Aorta (tissue), 5 donors: ENCODE results near the gene PSME4. TPM values are rescaled to one million over a fixed set of nuclear protein-coding genes. Genes with fewer than 3 reads are reported as not detected.
"Not testable (repeated sequence)": the region's sequence is repeated elsewhere in the genome, so short reads cannot be mapped to it uniquely, and the experiment has no call there.

ENCODE experiments used
- ATAC-seq: fragments of 200-7000 bp; cut with Tn5 transposase; one replicate; pipeline ENCODE4 v1.9.1; 2022; ENCODE audit warnings: moderate library complexity; ENCODE audit not compliant: low FRiP score
- DNase-seq, 2 donors: peaks; one replicate each; pipeline ENCODE4 v3.0.0-alpha.2; 2020
- H3K27ac ChIP-seq, 2 donors: one replicate each; pipeline ENCODE4 v1.5.1; 2013; ENCODE audit warnings: low read length in 2 of 2, mild to moderate bottlenecking in 2 of 2, moderate library complexity in 2 of 2, control low read depth in 1 of 2, inconsistent platforms in 1 of 2, low read depth in 1 of 2
- H3K27me3 ChIP-seq, 2 donors: one replicate each; pipeline ENCODE4 v1.6.1; 2013; ENCODE audit warnings: control low read depth in 1 of 2, low read length in 1 of 2, mild to moderate bottlenecking in 1 of 2, moderate library complexity in 1 of 2; ENCODE audit not compliant: insufficient read depth in 2 of 2, control insufficient read depth in 1 of 2
- H3K36me3 ChIP-seq, 2 donors: one replicate each; pipeline ENCODE4 v1.6.1; 2013; ENCODE audit warnings: control low read depth in 1 of 2, low read length in 1 of 2, mild to moderate bottlenecking in 1 of 2; ENCODE audit not compliant: insufficient read depth in 2 of 2, control insufficient read depth in 1 of 2
- H3K4me1 ChIP-seq, 2 donors: one replicate each; pipeline ENCODE4 v1.6.1; 2013; ENCODE audit warnings: low read length in 2 of 2, control low read depth in 1 of 2, mild to moderate bottlenecking in 1 of 2, moderate library complexity in 1 of 2; ENCODE audit not compliant: insufficient read depth in 2 of 2, control insufficient read depth in 1 of 2
- H3K4me3 ChIP-seq, 2 donors: one replicate each; pipeline ENCODE4 v1.5.1; 2013; ENCODE audit warnings: low read length in 2 of 2, control low read depth in 1 of 2, mild to moderate bottlenecking in 1 of 2
- H3K9me3 ChIP-seq: one replicate; pipeline ENCODE4 v1.6.1; 2013; ENCODE audit warnings: mild to moderate bottlenecking, low read length; ENCODE audit not compliant: control insufficient read depth
- WGBS, 2 donors: extraction: QIAGEN DNeasy Blood & Tissue Kit; methylation state at CpG; one replicate each; pipeline ENCODE4 v1.1.7; 2013; 5-methylcytosine and 5-hydroxymethylcytosine counted together
- intact Hi-C, 2 donors: fragments of 100-400 bp; cut with DNase I; formaldehyde crosslinking; loops; one replicate each; pipeline versions ENCODE4 v1.14.2 to v1.15.0; 2022
- polyA plus RNA-seq, 2 donors: library from polyadenylated mRNA; stranded (reverse); fragments of 200-250 nt; gene quantifications; one replicate each; pipeline ENCODE4 v1.2.3, GENCODE V29; 2013
- total RNA-seq, 2 donors: library from RNA; stranded (reverse); fragmentation: NEBNext Ultra II Directional; extraction: Animal tissue kit (Norgen Biotek cat#: 25700); gene quantifications; one replicate each; pipeline ENCODE4 v1.2.1, GENCODE V29; 2021
- donor health status: healthy with polysubstance abuse.
- donor health status: Bipolar disorder and iron deficiency.
- donor health status: DM: no; HTN: no; CAD: no.
- donor health status: DM: no; HTN: no; CAD: no.
- donor health status: DM: yes; HTN: yes; CAD: no.

The PSME4 gene
- total and polyA plus RNA-seq, 4 donors, result 10.5 to 51.8 (median 36.8) TPM

DNA sequence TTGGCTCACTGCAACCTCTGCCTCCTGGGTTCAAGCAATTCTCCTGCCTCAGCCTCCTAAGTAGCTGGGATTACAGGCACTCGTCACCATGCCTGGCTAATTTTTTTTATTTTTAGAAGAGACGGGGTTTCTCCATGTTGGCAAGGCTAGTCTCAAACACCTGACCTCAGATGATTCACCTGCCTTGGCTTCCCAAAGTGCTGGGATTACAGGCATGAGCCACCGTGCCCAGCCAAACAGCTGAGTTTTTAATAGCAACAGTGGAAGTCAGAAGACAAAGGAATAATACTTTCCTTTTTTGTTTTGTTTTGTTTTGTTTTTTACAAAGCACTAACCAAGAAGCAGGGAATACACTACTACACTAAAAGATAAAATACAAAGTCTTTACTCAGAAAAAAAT lies 127.9 kb downstream of the PSME4 start:
- DNase-seq (no peak), ATAC-seq (no peak)
- Histone ChIP-seq H3K27me3 (no peaks in the 10 kb centered on the region), H3K36me3 (no peaks in the 10 kb centered on the region), H3K9me3 (no peaks in the 10 kb centered on the region), H3K27ac (no peak overlapping the region), H3K4me3 (no peak overlapping the region), H3K4me1 (no peaks in the 10 kb centered on the region)
- 23 to 32% methylated on average over 3 of the region's 3 CpGs for WGBS, 2 donors
- intact Hi-C loops, result no loop called here

DNA sequence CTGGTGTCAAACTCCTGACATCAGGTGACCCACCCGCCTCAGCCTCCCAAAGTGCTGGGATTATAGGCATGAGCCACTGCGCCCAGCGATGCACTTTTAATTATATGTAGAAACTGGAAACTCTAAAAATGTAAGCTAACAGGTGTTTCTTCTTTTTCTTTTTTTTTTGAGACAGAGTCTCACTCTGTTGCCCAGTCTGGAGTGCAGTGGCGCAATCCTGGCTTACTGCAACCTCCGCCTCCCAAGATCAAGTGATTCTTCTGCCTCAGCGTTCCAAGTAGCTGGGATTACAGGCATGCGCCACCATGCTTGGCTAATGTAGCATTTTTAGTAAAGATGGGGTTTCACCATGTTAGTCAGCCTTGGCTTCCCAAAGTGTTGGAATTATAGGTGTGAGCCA lies 129.1 kb downstream of the PSME4 start:
- not testable (repeated sequence) for ATAC-seq, DNase-seq

DNA sequence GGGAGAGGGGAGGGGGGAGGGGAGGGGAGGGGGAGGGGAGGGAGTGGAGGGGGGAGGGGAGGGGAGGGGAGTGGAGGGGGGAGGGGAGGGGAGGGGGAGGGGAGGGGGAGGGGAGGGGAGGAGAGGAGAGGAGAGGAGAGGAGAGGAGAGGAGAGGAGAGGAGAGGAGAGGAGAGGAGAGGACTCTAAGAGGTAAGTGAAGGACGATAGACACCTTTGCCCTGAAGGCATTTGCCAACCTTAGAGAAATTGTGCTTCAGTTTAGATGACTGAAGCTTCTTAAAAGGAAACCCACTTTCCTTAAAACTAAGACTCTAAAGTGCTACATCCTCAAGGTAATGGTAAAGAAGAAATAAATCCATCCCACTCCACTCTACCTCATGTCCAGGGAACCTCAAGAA lies 130.2 kb downstream of the PSME4 start:
- Histone ChIP-seq H3K4me3 (no peak overlapping the region), H3K4me1 (no peaks in the 10 kb centered on the region), H3K27ac (no peak overlapping the region), H3K36me3 (no peaks in the 10 kb centered on the region), H3K27me3 (no peaks in the 10 kb centered on the region), H3K9me3 (no peaks in the 10 kb centered on the region)
- ATAC-seq (no peak), DNase-seq (no peak)
- WGBS, 2 donors, result 67 to 84% methylated on average over 1 of the region's 1 CpG
- intact Hi-C loops, result no loop called here

More for the DNA sequence above, 129.1 kb downstream of the PSME4 start:
- H3K4me3 ChIP-seq, H3K36me3 ChIP-seq, H3K27me3 ChIP-seq, H3K27ac ChIP-seq, H3K4me1 ChIP-seq, H3K9me3 ChIP-seq, intact Hi-C loops: not testable (repeated sequence)
- WGBS, 2 donors, result 98% methylated on average over 7 of the region's 7 CpGs

DNA sequence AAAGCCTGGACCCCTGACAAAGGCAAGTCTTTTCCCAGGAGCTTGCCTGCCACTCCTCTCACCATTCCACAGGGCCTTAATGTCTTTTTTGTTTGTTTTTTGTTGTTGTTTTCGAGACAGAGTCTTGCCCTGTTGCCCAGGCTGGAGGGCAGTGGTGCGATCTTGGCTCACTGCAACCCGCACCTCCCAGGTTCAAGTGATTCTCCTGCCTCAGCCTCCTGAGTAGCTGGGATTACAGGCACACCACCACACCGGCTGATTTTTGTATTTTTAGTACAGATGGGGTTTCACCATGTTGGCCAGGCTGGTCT lies 140.9 kb downstream of the PSME4 start:
- ATAC-seq, H3K27ac ChIP-seq, H3K4me3 ChIP-seq, DNase-seq, H3K36me3 ChIP-seq, H3K9me3 ChIP-seq, H3K27me3 ChIP-seq, intact Hi-C loops, H3K4me1 ChIP-seq: not testable (repeated sequence)
- 87 to 93% methylated on average over 4 of the region's 4 CpGs for WGBS, 2 donors

DNA sequence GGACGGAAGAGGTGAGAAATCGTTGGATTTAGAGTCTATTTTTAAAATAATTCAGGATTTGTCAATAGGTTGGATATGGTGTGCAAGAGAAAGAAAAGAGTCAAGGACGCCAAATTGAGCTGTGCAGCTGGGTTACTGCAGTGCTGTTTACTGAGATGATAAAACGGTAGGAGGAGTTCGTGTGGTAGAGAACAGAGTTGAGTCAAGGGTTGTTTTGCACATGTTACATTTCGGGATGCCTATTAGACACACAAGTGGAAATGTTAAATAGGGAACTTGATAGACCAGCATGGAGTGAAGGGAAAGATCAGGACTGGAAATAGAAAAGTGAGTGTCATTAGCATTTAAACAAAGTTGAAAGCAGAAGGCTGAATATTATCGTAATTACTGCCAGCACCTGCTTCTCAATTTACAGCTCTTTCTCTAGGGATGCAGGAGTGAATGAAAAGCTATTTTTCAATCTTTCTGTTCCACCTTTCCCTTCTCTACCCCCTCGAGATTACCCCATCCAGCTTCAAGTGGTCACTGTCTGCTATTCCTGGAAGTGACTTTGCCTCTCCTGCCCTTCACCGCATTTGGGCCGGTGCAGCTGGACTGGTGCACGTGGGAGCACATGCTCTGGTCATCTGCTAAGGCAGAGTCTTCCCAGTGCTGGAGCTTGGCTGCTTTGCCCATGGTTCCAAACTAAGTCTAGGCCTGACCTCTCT lies 141.4 kb downstream of the PSME4 start:
- H3K27ac ChIP-seq, result no peak overlapping the region
- H3K36me3 ChIP-seq, result peaks cover 0 to 4% of the 10 kb centered on the region in 2 donors
- intact Hi-C loops, result no loop called here
- WGBS, 2 donors, result 86 to 89% methylated on average over 11 of the region's 11 CpGs
- no peak for DNase-seq
- no peaks in the 10 kb centered on the region for H3K27me3 ChIP-seq
- ATAC-seq, result no peak
- H3K9me3 ChIP-seq, result no peaks in the 10 kb centered on the region
- no peak overlapping the region for H3K4me3 ChIP-seq
- no peaks in the 10 kb centered on the region for H3K4me1 ChIP-seq

DNA sequence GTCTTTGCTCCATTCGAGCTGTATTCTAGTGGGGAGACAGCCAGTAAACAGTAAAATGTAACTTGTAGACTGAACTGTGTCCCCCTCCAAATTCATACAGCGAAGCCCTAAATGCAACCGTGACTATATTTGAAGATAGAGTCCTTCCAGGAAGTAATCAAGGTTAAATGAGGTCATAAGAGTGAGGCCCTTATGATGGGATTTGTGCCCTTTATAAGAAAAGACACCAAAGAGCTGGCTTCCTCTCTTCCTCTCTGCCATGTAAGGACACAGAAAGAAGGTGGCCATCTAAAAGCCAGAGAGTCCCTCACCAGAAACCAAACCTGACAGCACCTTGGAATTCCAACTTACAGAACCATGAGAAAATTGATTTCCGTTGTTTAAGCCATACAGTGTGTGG lies 142.5 kb downstream of the PSME4 start:
- no peak for ATAC-seq
- 97 to 98% methylated on average over 4 of the region's 4 CpGs for WGBS, 2 donors
- Histone ChIP-seq H3K27me3 (no peaks in the 10 kb centered on the region), H3K9me3 (no peaks in the 10 kb centered on the region), H3K4me1 (no peaks in the 10 kb centered on the region), H3K36me3 (peaks cover 0 to 4% of the 10 kb centered on the region in 2 donors), H3K4me3 (no peak overlapping the region), H3K27ac (no peak overlapping the region)
- intact Hi-C loops, result no loop called here
- no peak for DNase-seq

DNA sequence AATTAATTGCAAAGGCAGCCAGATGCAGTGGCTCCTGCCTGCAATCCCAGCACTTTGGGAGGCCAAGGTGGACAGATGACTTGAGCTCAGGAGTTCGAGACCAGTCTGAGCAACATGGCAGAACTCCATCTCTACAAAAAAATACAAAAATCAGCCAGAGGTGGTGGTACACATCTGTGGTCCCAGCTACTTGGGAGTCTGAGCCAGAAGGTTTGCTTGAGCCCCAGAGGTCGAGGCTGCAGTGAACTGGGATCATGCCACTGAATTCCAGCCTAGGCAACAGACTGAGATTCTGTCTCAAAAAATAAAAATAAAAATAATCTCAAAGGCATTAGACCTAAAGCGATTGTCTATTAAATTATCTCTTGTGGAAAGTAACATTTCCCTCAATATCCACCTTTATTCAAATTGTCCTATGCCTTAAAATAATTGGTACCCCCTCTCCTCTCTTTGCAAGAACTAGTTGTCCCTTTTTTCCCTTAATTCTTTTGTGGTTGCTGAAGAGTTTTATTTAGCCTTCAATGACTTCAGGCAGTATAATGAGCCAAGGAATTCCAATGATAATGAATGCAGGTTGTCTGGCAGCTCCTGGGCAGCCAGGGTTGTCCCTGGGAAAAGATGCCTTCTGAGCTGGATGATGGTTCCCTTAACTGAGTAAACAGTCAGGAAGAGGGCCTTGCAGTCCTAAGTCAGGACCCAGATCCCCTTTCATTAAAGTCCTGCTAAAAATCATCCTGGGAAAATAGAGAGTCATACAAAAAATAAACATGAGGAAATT lies 143.2 kb downstream of the PSME4 start:
- Histone ChIP-seq H3K36me3 (peaks cover 0 to 4% of the 10 kb centered on the region in 2 donors), H3K9me3 (no peaks in the 10 kb centered on the region), H3K4me3 (no peak overlapping the region), H3K4me1 (no peaks in the 10 kb centered on the region), H3K27ac (no peak overlapping the region), H3K27me3 (no peaks in the 10 kb centered on the region)
- intact Hi-C loops, result no loop called here
- ATAC-seq, result no peak
- DNase-seq, result no peak
- WGBS, 2 donors, result 84 to 89% methylated on average over 3 of the region's 3 CpGs

DNA sequence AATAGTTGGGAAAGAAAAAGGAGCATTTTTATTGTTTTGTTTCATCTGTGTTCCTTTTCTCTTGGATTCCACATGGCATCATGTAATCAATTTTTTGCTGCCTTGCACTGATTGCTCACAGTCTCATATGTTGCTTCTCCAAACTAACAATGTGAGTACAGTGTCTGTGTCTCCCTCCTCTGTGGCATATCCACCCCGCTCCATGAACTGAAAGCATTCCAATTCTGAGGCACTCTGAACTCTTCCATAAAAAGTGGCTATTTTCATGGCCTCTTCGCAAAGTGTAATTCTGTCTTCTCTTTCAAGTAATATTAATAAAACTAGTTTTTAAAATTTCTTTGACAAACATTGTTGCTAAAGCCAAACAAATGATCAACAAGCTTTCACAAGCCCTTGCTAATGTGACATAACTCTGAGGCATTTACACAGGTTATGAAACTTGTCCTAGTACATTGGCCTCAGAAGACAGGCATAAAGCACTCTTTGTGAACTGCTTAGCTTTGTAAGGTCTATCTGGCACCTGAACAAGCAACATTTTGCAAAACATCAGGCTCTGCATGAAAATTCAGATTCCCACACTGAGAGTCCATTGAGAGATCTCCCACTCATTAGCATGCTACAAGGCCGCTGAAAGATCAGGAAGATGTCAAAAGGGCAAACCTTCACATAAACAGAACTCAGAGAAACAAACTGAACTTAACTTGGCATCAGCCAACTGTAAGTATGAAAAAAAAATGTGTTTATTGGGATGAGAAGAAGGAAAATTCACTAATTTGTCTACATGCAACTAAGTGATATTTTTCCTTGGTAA lies 144.0 kb downstream of the PSME4 start:
- ATAC-seq (no peak), DNase-seq (no peak)
- Histone ChIP-seq H3K27ac (no peak overlapping the region), H3K4me3 (no peak overlapping the region), H3K9me3 (no peaks in the 10 kb centered on the region), H3K4me1 (no peaks in the 10 kb centered on the region), H3K27me3 (no peaks in the 10 kb centered on the region), H3K36me3 (peaks cover 0 to 4% of the 10 kb centered on the region in 2 donors)
- 72 to 79% methylated on average over 3 of the region's 3 CpGs for WGBS, 2 donors
- intact Hi-C loops, result no loop called here
